Measurements from ENCODE around the gene PNCK.
"Not testable (repeated sequence)": the region's sequence is repeated elsewhere in the genome, so short reads cannot be mapped to it uniquely, and the experiment has no call there.

PNCK gene

GRCh38 chrX:153703036-153703370 is 29.4 kb upstream of the PNCK start:
- peak; percentile 79 for DNase-seq (ENCODE audit: low read depth)
- no peak for TF ChIP-seq CTCF (conservative IDR thresholded peaks at IDR 0.05; ENCODE audit: control insufficient read depth, insufficient read depth, low read depth, low read length)
- H3K4me3 ChIP-seq (ENCODE audit: control insufficient read depth, low read depth, low read length) = no peak overlapping the region

- no peak overlapping the region for H3K4me3 ChIP-seq (ENCODE audit: control insufficient read depth, low read depth, low read length)
- no peak for DNase-seq (ENCODE audit: low read depth)
- no peak for TF ChIP-seq CTCF (conservative IDR thresholded peaks at IDR 0.05; ENCODE audit: control insufficient read depth, insufficient read depth, low read depth, low read length)
Measured at GRCh38 chrX:153702336-153703035, 28.9 kb upstream of the PNCK start.

- H3K4me3 ChIP-seq (ENCODE audit: control insufficient read depth, low read depth, low read length) = no peak overlapping the region
- TF ChIP-seq CTCF (conservative IDR thresholded peaks at IDR 0.05; ENCODE audit: control insufficient read depth, insufficient read depth, low read depth, low read length) = no peak
- DNase-seq (ENCODE audit: low read depth) = no peak
Measured at GRCh38 chrX:153701706-153702105, 28.1 kb upstream of the PNCK start.

- no peak for TF ChIP-seq CTCF (conservative IDR thresholded peaks at IDR 0.05; ENCODE audit: control insufficient read depth, insufficient read depth, low read depth, low read length)
- H3K4me3 ChIP-seq (ENCODE audit: control insufficient read depth, low read depth, low read length) = no peak overlapping the region
- DNase-seq (ENCODE audit: low read depth) = no peak
Measured at GRCh38 chrX:153700967-153701366, 27.4 kb upstream of the PNCK start.

GRCh38 chrX:153700376-153700945 is 26.8 kb upstream of the PNCK start:
- no peak for DNase-seq (ENCODE audit: low read depth)
- H3K4me3 ChIP-seq (ENCODE audit: control insufficient read depth, low read depth, low read length) = no peak overlapping the region
- no peak for TF ChIP-seq CTCF (conservative IDR thresholded peaks at IDR 0.05; ENCODE audit: control insufficient read depth, insufficient read depth, low read depth, low read length)

- DNase-seq (ENCODE audit: low read depth); H3K4me3 ChIP-seq (ENCODE audit: control insufficient read depth, low read depth, low read length): not testable (repeated sequence)
Measured at GRCh38 chrX:153699784-153700371, 26.3 kb upstream of the PNCK start.

GRCh38 chrX:153699210-153699783 is 25.7 kb upstream of the PNCK start:
- DNase-seq (ENCODE audit: low read depth); H3K4me3 ChIP-seq (ENCODE audit: control insufficient read depth, low read depth, low read length): not testable (repeated sequence)
